CD4-positive, alpha-beta T cell treated with Interleukin-17A for 1 hour (primary cell): ENCODE measurements around the gene UNC119.

Source experiments
- DNase-seq: peaks from one replicate; pipeline ENCODE4 v3.0.0-alpha.2; 2020

Gene UNC119

DNA sequence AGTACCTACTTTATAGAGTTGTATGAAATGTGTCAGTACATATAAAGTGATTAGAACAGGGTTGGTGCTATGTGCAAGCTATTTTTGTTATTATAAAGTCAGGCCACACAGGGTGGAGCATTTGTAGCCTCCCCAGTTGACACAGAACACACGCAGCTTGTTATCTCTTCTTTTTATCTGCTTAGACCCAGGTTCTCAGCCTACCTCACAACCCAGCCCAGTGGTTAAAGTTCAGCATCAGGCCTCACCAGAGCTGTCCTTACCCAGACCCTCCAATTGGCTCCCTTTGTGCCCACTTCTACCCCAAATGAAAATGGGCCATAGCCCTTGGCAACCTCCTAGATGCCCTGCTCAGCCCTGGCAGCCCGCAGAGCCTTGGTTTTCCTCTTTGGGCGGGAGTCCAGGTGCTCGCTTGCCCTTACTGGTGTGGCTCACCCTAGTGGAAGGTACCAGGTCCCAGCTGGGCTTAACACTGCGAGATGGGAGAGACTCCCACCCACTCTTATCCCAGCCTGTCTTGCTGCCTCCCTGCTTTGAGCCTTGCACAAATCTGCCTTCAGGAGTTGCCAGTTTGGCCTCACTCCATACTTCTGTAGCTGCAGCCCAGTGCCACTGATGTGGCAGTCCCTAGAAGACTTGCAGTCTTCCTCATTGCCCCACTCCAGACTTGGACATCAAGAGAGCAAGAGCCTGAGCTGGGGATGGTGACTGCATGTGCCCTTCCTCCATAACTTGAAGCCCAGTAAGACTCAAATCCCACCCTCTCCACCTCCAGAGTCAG is 20.0 kb upstream of the UNC119 start:
- no peak for DNase-seq

GRCh38 chr17:28571361-28572122 is 19.1 kb upstream of the UNC119 start, which contains the start of gene PIGS:
Gene PIGS, minus strand, starts transcription at chr17:28571524. Its CDS starts 28 bp downstream, at chr17:28571496.
- DNase-seq: peak; percentile 91

DNA sequence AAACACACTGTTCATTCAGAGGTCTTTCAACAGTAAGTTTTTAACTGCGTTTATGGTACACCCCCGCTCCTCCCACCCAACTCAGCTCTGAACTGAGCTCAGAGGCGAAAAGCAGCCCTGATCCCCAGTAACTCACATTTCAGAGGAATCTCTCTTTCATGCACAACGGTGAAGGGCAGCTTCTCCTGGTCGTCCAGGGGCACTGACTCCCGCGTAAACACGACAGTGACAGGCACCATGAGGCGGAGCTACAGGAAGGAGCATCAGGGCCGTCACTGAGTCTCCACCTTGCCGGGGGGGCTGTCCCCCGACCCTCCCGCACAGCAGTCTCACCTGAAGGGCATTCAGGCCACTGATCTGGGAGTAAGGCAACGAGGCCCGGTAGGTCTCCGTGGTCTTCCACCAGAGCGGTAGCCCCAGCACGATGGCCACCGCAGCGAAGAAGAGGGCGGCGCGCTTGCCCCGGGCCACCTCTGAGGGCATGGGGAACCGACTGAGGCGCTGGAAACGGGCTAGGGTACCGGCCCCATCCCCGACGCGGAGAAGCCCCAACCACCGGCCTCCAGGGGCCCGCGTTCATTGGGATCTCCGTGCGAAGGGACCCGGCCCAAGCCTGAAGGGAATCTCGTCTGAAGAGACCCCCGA is 18.4 kb upstream of the UNC119 start:
- peak; percentile 58 for DNase-seq

DNA sequence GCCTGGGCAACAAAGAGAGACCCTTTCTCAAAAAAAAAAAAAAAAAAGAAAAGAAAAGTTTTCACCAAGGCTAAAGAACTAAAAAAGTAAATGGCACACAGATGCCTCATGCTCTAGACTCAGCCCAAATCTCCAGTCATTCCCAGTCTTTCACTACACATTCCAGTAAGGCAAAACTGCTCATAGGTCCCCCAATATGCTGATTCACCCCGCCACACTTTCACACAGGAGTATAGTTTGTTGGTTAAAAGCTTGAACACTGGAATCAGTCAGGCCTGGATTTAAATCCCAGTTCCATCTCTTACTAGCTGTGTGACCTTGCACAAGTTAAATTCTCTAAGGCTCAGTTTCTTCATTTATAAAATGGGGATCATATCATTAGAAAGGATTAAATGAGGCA is 17.0 kb upstream of the UNC119 start:
- no peak for DNase-seq

DNA sequence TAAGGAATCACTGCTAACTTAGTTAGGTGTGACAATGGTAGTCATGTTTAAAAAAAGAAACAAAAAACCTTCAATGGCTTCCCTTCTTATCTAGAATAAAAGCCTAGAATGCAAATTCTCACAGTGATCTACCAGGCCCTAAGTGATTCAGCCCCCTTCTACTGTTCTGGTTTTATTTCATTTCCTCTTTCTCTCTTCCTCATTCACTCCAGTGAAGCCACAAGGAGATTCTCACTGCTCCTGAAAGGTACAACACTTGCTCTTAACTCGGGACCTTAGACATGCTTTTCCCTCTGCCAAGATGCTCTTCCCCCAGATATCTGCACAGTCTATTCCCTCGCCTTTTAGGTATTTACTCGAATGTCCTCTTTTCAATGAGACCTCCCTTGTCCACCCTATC is 15.2 kb upstream of the UNC119 start:
- DNase-seq: no peak

- no peak for DNase-seq
Measured at GRCh38 chr17:28563475-28563874, 11.1 kb upstream of the UNC119 start.

- DNase-seq: no peak
Measured at GRCh38 chr17:28555022-28555421, 2.6 kb upstream of the UNC119 start.

DNA sequence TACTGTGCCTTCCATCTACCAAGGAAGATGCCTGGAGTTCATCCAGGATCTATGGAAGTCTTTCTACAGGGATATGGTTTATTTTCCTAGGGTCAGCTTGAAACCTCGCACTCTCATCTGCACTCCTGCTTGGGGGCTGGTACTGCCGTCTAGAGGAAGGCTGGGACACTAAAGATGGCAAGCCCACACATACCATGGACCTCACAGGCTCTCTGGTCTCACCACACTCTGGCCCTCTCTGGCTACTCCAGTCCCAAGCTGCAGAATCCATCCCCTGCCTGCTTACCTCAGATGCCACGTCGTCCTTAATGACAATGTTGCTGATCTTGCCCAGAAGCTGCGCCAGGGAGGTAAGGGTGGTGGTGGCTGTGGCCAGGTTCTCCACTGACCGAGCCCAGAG is 2.1 kb upstream of the UNC119 start:
- DNase-seq: no peak

GRCh38 chr17:28553000-28553505 is 629 bp upstream of the UNC119 start:
- no peak for DNase-seq

- DNase-seq: no peak
Measured at GRCh38 chr17:28551421-28552175, 826 bp downstream of the UNC119 start.

DNA sequence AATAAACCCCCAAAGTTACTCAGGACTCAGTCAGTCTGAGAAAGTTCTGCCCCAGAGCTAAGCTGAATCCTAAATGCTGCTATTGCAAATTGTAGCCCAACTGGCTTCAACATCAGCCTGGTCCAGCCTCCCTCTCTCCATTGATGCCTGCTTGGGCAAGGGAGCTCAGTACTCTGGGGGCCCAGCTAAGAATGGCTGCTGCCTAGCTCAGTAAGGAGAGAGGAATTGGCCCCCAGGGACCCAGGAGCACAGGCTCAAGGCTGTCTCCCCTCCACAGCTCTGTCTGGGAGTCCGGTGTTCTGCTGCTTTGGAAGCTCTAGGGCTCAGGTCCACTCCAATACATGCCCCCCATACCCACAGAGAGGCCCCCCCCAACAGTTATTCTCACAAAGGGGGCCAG is 1.6 kb downstream of the UNC119 start:
- DNase-seq: no peak

DNA sequence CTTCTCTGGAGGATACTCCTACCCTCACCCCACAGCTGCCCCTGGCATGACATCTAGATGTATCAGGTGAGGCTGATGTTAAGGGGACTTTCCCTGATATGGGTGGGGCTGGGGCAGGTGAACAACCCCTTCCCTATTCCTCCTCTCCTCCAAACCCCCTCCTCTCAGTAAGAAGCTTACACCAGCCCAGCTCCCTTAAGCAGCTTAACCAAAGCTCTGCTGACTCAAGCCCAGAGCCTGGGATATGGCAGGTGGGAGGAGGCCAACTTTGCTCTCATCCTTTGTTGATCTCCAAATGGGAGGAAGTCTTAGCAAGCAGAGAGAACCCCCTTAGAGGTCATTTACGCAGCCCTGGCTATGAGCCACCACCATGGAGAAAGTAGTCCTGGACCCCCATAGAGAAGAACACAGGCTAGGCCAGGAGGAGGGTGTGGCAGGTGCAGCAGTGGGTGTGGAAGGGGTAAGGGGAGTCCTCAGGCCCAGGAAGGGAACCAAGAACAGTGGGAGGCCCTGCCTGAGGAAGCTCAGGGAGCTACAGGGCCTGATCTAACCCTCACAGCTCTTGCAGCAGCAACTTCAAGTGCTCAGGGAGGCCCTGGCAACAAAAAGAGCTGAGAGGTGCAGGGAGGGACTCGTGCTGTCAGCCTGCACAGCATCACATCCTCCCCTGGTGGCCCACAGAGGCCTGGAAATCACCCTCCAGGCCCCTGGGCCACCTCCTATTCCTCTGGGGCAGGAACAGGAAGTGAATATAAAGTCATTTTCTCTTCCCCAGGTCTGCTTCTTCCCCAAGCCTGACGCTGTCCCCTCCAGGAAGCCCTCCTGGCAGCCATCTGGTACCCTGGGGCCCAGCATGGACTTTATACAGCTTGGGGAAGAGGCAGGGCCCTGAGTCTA is 2.9 kb downstream of the UNC119 start:
- DNase-seq: peak; percentile 83

GRCh38 chr17:28548417-28549130 is 3.9 kb downstream of the UNC119 start:
- no peak for DNase-seq

GRCh38 chr17:28547623-28548416 is 4.6 kb downstream of the UNC119 start:
- peak; percentile 76 for DNase-seq

- no peak for DNase-seq
Measured at GRCh38 chr17:28547096-28547622, 5.3 kb downstream of the UNC119 start.

GRCh38 chr17:28545787-28546415 is 6.5 kb downstream of the UNC119 start:
- DNase-seq: no peak

- DNase-seq: no peak
Measured at GRCh38 chr17:28545141-28545503, 7.3 kb downstream of the UNC119 start.

GRCh38 chr17:28544402-28545140 is 7.9 kb downstream of the UNC119 start:
- DNase-seq: no peak

- no peak for DNase-seq
Measured at GRCh38 chr17:28541439-28541838, 11.0 kb downstream of the UNC119 start.
